Body of pancreas (tissue), 4 donors: ENCODE results near the gene OVCH1. TPM values are rescaled to one million over a fixed set of nuclear protein-coding genes. Genes with fewer than 3 reads are reported as not detected.

Experiments used
- ATAC-seq: fragments of 150-250 bp; one replicate; pipeline ENCODE4 v1.9.1; 2016
- DNase-seq, 4 donors: peaks; one replicate each; pipeline ENCODE4 v3.0.0-alpha.2; 2019
- H3K27ac ChIP-seq, 4 donors: fragments of 200-600 bp; sonication (generic); 1 replicate in 3 of 4; 2 replicates in 1 of 4; pipeline versions ENCODE4 v1.5.1 to v1.6.1; 2016 to 2019; ENCODE audit warnings: mild to moderate bottlenecking in 1 of 4, mixed read lengths in 1 of 4, moderate library complexity in 1 of 4
- H3K27me3 ChIP-seq, 2 donors: fragments of 200-600 bp; sonication (generic); one replicate each; pipeline ENCODE4 v1.6.0; 2016; ENCODE audit warnings: mild to moderate bottlenecking in 1 of 2
- H3K36me3 ChIP-seq, 2 donors: fragments of 200-600 bp; sonication (generic); replicated peaks in 1 of 2; 2 replicates each; pipeline ENCODE4 v1.5.1; 2016; ENCODE audit warnings: low read depth in 2 of 2; ENCODE audit not compliant: insufficient read depth in 1 of 2
- H3K4me1 ChIP-seq: fragments of 200-600 bp; sonication (generic); one replicate; pipeline ENCODE4 v1.6.0; 2016
- H3K4me3 ChIP-seq, 2 donors: fragments of 200-600 bp; sonication (generic); 1 replicate in 1 of 2; 2 replicates in 1 of 2; pipeline ENCODE4 v1.5.1; 2016 to 2019
- H3K9me3 ChIP-seq, 3 donors: fragments of 200-600 bp; sonication (generic); 1 replicate in 2 of 3; 2 replicates in 1 of 3; pipeline ENCODE4 v1.5.1; 2016
- POLR2A ChIP-seq, 3 donors: fragments of 450-650 bp; IDR thresholded peaks; one replicate each; pipeline ENCODE4 v1.6.1; 2016; ENCODE audit warnings: antibody characterized with exemption in 3 of 3, mild to moderate bottlenecking in 2 of 3
- WGBS, 2 donors: methylation state at CpG; one replicate each; pipeline ENCODE4 v1.1.5; 2017; 5-methylcytosine and 5-hydroxymethylcytosine counted together
- intact Hi-C: fragments of 100-400 bp; cut with DNase I; formaldehyde crosslinking; loops from one replicate; pipeline ENCODE4 v1.15.1; 2023
- total RNA-seq, 2 donors: library from RNA; depleted of rRNA; stranded (reverse); fragments of >200 nt; gene quantifications; one replicate each; pipeline ENCODE4 v1.1.0, GENCODE V29; 2016
- TF ChIP-seq, protein P1 (sequence below), 7 experiments: fragments of 450-650 bp in 4 of 7; fragments of 200-600 bp in 3 of 7; sonication (generic) in 3 of 7; IDR thresholded peaks; one replicate each; pipeline ENCODE4 v1.5.1; 2016 to 2019; ENCODE audit warnings: antibody characterized with exemption in 7 of 7

Gene OVCH1
- total RNA-seq, 2 donors from 2014 or later: 0.52 TPM; not detected in 1

DNA sequence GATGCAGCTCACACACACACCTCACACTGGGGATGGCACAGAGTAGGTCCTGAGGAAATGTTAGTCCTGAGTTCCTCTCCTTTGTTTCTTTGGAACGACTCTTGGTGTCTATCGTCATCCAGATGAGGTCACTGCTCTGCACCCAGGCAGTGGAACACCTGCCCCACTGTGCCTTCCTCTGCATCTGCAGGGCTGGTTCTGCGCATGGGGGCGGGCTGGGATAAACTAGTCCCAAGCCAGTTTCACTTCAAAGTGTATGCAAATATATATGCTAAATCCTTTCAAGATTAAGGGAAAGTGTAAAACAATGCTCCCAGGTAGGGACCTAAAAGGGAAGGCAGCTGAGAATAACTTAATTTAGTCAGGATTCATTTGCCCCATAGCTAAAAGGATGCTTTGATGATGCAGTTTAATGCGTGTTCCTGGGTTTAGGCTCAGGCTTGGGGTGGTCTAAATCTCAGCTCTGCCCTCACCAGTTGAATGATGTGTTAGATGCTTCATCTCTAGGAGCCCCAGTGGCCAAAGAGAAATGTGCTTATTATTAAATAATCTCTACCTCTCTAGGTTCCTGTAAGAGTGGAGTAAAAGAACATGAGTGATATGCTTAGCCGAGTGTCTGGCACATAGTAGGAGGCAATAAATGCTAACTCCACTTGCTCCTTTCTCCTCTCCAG, 47.1 kb upstream of the OVCH1 start:
- Histone ChIP-seq H3K9me3 (no peaks in the 10 kb centered on the region), H3K27ac (no peak overlapping the region), H3K27me3 (no peaks in the 10 kb centered on the region), H3K4me1 (no peaks in the 10 kb centered on the region), H3K4me3 (no peak overlapping the region), H3K36me3 (no peaks in the 10 kb centered on the region)
- 63 to 70% methylated on average over 6 of the region's 6 CpGs for WGBS, 2 donors
- no peak for DNase-seq
- TF ChIP-seq, protein P1, sequence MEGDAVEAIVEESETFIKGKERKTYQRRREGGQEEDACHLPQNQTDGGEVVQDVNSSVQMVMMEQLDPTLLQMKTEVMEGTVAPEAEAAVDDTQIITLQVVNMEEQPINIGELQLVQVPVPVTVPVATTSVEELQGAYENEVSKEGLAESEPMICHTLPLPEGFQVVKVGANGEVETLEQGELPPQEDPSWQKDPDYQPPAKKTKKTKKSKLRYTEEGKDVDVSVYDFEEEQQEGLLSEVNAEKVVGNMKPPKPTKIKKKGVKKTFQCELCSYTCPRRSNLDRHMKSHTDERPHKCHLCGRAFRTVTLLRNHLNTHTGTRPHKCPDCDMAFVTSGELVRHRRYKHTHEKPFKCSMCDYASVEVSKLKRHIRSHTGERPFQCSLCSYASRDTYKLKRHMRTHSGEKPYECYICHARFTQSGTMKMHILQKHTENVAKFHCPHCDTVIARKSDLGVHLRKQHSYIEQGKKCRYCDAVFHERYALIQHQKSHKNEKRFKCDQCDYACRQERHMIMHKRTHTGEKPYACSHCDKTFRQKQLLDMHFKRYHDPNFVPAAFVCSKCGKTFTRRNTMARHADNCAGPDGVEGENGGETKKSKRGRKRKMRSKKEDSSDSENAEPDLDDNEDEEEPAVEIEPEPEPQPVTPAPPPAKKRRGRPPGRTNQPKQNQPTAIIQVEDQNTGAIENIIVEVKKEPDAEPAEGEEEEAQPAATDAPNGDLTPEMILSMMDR (IDR thresholded peaks at IDR 0.05): no peak
- TF ChIP-seq POLR2A (IDR thresholded peaks at IDR 0.05): no peak
- no peak for ATAC-seq
- intact Hi-C loops: no loop called here

DNA sequence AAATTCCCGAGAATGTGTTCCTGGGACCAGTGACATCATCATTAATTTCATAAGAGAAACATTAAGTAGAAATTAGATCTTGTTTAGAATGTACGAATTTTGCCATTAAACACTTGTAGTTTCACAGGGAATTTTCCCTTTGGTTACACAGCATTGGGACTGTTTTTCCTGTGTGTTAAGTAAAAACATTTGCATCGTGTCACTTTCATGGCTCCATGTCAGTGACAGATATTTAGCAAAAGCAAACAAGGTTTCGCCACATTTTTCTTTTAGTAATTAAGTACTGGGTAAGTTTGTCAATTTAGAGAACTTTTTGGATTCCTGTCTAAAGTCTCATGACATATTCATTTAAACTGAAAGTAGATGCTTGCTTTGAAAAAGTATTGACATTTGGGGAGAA, 45.5 kb upstream of the OVCH1 start:
- Histone ChIP-seq H3K4me1 (no peaks in the 10 kb centered on the region), H3K9me3 (no peaks in the 10 kb centered on the region), H3K27me3 (no peaks in the 10 kb centered on the region), H3K4me3 (no peak overlapping the region), H3K36me3 (no peaks in the 10 kb centered on the region), H3K27ac (no peak overlapping the region)
- WGBS, 2 donors: 33 to 36% methylated on average over 4 of the region's 4 CpGs
- intact Hi-C loops: no loop called here
- DNase-seq: no peak
- TF ChIP-seq, protein P1 (IDR thresholded peaks at IDR 0.05): no peak
- no peak for TF ChIP-seq POLR2A (IDR thresholded peaks at IDR 0.05)
- ATAC-seq: no peak

DNA sequence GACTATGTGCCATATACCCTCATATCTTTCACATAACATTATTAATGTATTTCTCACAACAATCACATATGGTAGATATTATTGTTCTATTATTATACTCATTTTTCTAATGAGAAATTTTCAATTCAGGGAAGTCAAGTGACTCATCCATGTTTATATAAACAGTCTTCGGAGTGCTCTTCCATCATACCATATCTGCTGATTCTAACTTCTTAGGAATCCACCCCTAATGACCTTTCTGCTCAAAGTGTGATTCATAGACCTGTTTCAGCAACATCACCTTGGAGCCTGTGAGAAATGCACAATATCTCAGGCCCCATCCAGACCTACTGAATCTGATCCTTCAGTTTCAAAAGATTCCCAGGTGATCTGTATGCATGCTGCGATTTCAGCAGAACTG, 39.8 kb upstream of the OVCH1 start:
- H3K9me3 ChIP-seq: no peaks in the 10 kb centered on the region
- TF ChIP-seq, protein P1 (IDR thresholded peaks at IDR 0.05): no peak
- no peak for TF ChIP-seq POLR2A (IDR thresholded peaks at IDR 0.05)
- intact Hi-C loops: no loop called here
- H3K36me3 ChIP-seq: no peaks in the 10 kb centered on the region
- H3K4me1 ChIP-seq: no peaks in the 10 kb centered on the region
- no peak overlapping the region for H3K27ac ChIP-seq
- ATAC-seq (no peak), DNase-seq (no peak)
- H3K27me3 ChIP-seq: no peaks in the 10 kb centered on the region
- H3K4me3 ChIP-seq: no peak overlapping the region
- 63 to 81% methylated on average over 2 of the region's 2 CpGs for WGBS, 2 donors

GRCh38 chr12:29534935-29535334, 37.4 kb upstream of the OVCH1 start:
- Histone ChIP-seq H3K4me3 (no peak overlapping the region), H3K36me3 (no peaks in the 10 kb centered on the region), H3K27ac (no peak overlapping the region), H3K9me3 (no peaks in the 10 kb centered on the region), H3K4me1 (no peaks in the 10 kb centered on the region), H3K27me3 (no peaks in the 10 kb centered on the region)
- no peak for ATAC-seq
- WGBS, 2 donors: 77 to 81% methylated on average over 2 of the region's 2 CpGs
- DNase-seq: no peak
- intact Hi-C loops: no loop called here
- TF ChIP-seq, protein P1 (IDR thresholded peaks at IDR 0.05): no peak
- no peak for TF ChIP-seq POLR2A (IDR thresholded peaks at IDR 0.05)
